OCI-LY7 (cell line): ENCODE data around the gene DRG2.

Experiments used
- EZH2phosphoT487 ChIP-seq: fragments of 200-600 bp; sonication (generic); IDR thresholded peaks from 2 replicates; pipeline ENCODE4 v1.6.1; 2018; ENCODE audit warnings: low read depth, borderline replicate concordance, mild to moderate bottlenecking, mixed run types, antibody characterized with exemption, low read length, moderate library complexity, mixed read lengths
- TF ChIP-seq, protein P1 (sequence below): fragments of 200-600 bp; sonication (generic); conservative IDR thresholded peaks from 2 replicates; pipeline ENCODE4 v1.5.1; 2014; ENCODE audit warnings: mild to moderate bottlenecking, antibody characterized with exemption, low read length, moderate library complexity, mixed read lengths

GRCh38 chr17:18146259-18146658, 58.5 kb downstream of the DRG2 start:
- TF ChIP-seq, protein P1, sequence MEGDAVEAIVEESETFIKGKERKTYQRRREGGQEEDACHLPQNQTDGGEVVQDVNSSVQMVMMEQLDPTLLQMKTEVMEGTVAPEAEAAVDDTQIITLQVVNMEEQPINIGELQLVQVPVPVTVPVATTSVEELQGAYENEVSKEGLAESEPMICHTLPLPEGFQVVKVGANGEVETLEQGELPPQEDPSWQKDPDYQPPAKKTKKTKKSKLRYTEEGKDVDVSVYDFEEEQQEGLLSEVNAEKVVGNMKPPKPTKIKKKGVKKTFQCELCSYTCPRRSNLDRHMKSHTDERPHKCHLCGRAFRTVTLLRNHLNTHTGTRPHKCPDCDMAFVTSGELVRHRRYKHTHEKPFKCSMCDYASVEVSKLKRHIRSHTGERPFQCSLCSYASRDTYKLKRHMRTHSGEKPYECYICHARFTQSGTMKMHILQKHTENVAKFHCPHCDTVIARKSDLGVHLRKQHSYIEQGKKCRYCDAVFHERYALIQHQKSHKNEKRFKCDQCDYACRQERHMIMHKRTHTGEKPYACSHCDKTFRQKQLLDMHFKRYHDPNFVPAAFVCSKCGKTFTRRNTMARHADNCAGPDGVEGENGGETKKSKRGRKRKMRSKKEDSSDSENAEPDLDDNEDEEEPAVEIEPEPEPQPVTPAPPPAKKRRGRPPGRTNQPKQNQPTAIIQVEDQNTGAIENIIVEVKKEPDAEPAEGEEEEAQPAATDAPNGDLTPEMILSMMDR: no peak
- no peak for TF ChIP-seq EZH2phosphoT487
